HepG2 (cell line): ENCODE results near the gene HPGD.

Experiments used
- CREB1 ChIP-seq, 2 experiments: fragments of 450-650 bp in 1 of 2; IDR thresholded peaks; 2 replicates each; pipeline ENCODE4 v1.6.1; 2016 to 2017; ENCODE audit warnings: control low read depth in 1 of 2, mild to moderate bottlenecking in 1 of 2, missing compliant biosample characterization in 1 of 2, missing genetic modification characterization in 1 of 2
- RFX5 ChIP-seq: IDR thresholded peaks from 2 replicates; pipeline ENCODE4 v1.6.1; 2011; ENCODE audit warnings: low read depth, low read length, improper control_type of control experiment
- ZNF441 ChIP-seq: sonication (generic); formaldehyde crosslinking; IDR thresholded peaks from 2 replicates; pipeline ENCODE4 v1.7.0; 2021; ENCODE audit warnings: missing genetic modification reagents, borderline replicate concordance

DNA sequence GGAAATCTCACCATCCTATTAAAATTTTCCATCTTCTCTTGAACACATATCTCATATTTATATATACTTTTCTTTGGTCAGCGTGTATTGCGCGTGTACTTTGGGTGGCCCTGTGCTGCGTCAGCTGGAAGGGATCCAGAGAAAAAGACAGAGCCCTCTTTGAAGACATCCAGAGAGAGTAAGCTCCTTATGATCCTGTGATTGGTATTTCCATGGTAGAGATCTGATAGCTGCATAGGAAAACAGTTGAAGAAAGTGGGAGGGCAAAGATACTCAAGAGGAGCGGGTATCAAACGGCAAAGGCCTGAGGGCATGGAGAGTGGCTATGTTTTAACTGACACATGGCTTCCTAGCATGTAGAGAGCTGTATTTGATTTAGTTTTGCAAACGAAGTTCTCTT lies 4.4 kb upstream of the HPGD start:
- TF ChIP-seq RFX5 (no peak), CREB1 (IDR thresholded peaks at IDR 0.05) (no peak), CREB1 (CRISPR knock-in tag; IDR thresholded peaks at IDR 0.05) (no peak), ZNF441 (CRISPR knock-in tag) (no peak)
